Lung (tissue), 12 donors: ENCODE data around the gene EPHB1. TPM values are rescaled to one million over a fixed set of nuclear protein-coding genes. Genes with fewer than 3 reads are reported as not detected.

Source experiments
- ATAC-seq: fragments of 200-7000 bp; cut with Tn5 transposase; one replicate; pipeline ENCODE4 v1.9.1; 2020; ENCODE audit warnings: moderate number of reproducible peaks; ENCODE audit not compliant: insufficient read depth, low FRiP score
- DNase-seq, 3 donors: peaks; one replicate each; pipeline ENCODE4 v3.0.0-alpha.2; 2013 to 2017
- H3K27ac ChIP-seq, 2 donors: one replicate each; pipeline ENCODE4 v1.5.1; 2013; ENCODE audit warnings: mild to moderate bottlenecking in 2 of 2, moderate library complexity in 2 of 2, control low read depth in 1 of 2, inconsistent platforms in 1 of 2, low read depth in 1 of 2, low read length in 1 of 2
- H3K27me3 ChIP-seq, 3 donors: one replicate each; pipeline ENCODE4 v1.5.1; 2013; ENCODE audit warnings: low read length in 2 of 3; ENCODE audit not compliant: control insufficient read depth in 3 of 3, insufficient read depth in 3 of 3
- H3K36me3 ChIP-seq, 4 donors: one replicate each; pipeline ENCODE4 v1.5.1; 2013; ENCODE audit warnings: low read length in 4 of 4, mild to moderate bottlenecking in 1 of 4, moderate library complexity in 1 of 4; ENCODE audit not compliant: control insufficient read depth in 4 of 4, insufficient read depth in 4 of 4
- H3K4me1 ChIP-seq, 5 donors: one replicate each; pipeline ENCODE4 v1.5.1; 2013; ENCODE audit warnings: low read length in 5 of 5, mild to moderate bottlenecking in 2 of 5, moderate library complexity in 1 of 5; ENCODE audit not compliant: control insufficient read depth in 5 of 5, insufficient read depth in 5 of 5
- H3K4me3 ChIP-seq: one replicate; pipeline ENCODE4 v1.5.1; 2013; ENCODE audit warnings: mild to moderate bottlenecking, control low read depth, moderate library complexity
- H3K9ac ChIP-seq, 2 donors: one replicate each; pipeline ENCODE4 v1.5.1; 2013; ENCODE audit warnings: low read length in 2 of 2, control low read depth in 1 of 2; ENCODE audit not compliant: insufficient read depth in 1 of 2
- H3K9me3 ChIP-seq, 4 donors: one replicate each; pipeline ENCODE4 v1.5.1; 2013; ENCODE audit warnings: low read length in 3 of 4, mild to moderate bottlenecking in 1 of 4, moderate library complexity in 1 of 4; ENCODE audit not compliant: control insufficient read depth in 4 of 4, insufficient read depth in 3 of 4
- WGBS, 2 donors: extraction: QIAGEN DNeasy Blood & Tissue Kit; methylation state at CpG; one replicate each; pipeline ENCODE4 v1.1.7; 2013; 5-methylcytosine and 5-hydroxymethylcytosine counted together
- polyA plus RNA-seq, 2 donors: library from polyadenylated mRNA; stranded (reverse); fragments of 200-250 nt; gene quantifications; one replicate each; pipeline ENCODE4 v1.2.1, GENCODE V29; 2013
- total RNA-seq, 2 donors: library from RNA; depleted of rRNA in 1 of 2; stranded (reverse); fragments of >200 nt in 1 of 2; gene quantifications; one replicate each; pipeline ENCODE4 v1.2.1, GENCODE V29; 2014 to 2021
- TF ChIP-seq, protein P1 (sequence below): IDR thresholded peaks from 2 replicates; pipeline ENCODE4 v1.5.1; 2012; ENCODE audit warnings: mild to moderate bottlenecking; ENCODE audit errors: control extremely low read depth, extremely low read depth
- donor health status: control.
- donor health status: control.
- donor health status: Bipolar disorder and iron deficiency.
- donor health status: healthy.
- donor health status: DM: yes; HTN: yes; CAD: no.

Gene EPHB1
- total and polyA plus RNA-seq, 4 donors: 0.30 to 6.3 (median 2.1) TPM

DNA sequence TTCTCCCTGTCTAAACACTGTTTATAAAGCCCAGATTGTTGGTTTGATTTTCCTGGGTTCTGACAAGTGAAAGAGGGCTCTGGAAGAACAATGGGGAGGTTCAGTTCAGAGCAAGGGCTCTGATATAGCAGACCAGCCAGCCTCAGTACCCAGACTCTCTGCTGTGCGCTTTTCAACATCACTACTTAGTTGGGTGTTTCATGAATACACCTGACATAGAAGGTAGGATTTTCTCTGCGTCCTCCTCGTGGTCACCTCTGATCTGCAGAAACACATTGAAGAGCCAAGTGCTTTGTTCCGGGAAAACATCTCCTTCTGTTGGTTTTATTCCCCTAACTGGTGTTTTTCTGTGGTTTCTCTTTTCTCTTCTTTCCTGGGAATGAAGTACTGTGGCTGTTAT is 99.5 kb downstream of the EPHB1 start:
- Histone ChIP-seq H3K4me1 (no peaks in the 10 kb centered on the region), H3K27me3 (no peaks in the 10 kb centered on the region), H3K4me3 (no peak overlapping the region), H3K36me3 (no peaks in the 10 kb centered on the region), H3K9me3 (peaks cover 0 to 4% (median 1%) of the 10 kb centered on the region in 4 donors), H3K9ac (no peak overlapping the region), H3K27ac (no peak overlapping the region)
- WGBS, 2 donors: 79 to 89% methylated on average over 4 of the region's 4 CpGs
- TF ChIP-seq, protein P1, sequence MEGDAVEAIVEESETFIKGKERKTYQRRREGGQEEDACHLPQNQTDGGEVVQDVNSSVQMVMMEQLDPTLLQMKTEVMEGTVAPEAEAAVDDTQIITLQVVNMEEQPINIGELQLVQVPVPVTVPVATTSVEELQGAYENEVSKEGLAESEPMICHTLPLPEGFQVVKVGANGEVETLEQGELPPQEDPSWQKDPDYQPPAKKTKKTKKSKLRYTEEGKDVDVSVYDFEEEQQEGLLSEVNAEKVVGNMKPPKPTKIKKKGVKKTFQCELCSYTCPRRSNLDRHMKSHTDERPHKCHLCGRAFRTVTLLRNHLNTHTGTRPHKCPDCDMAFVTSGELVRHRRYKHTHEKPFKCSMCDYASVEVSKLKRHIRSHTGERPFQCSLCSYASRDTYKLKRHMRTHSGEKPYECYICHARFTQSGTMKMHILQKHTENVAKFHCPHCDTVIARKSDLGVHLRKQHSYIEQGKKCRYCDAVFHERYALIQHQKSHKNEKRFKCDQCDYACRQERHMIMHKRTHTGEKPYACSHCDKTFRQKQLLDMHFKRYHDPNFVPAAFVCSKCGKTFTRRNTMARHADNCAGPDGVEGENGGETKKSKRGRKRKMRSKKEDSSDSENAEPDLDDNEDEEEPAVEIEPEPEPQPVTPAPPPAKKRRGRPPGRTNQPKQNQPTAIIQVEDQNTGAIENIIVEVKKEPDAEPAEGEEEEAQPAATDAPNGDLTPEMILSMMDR: no peak
- ATAC-seq: no peak
- DNase-seq: no peak

DNA sequence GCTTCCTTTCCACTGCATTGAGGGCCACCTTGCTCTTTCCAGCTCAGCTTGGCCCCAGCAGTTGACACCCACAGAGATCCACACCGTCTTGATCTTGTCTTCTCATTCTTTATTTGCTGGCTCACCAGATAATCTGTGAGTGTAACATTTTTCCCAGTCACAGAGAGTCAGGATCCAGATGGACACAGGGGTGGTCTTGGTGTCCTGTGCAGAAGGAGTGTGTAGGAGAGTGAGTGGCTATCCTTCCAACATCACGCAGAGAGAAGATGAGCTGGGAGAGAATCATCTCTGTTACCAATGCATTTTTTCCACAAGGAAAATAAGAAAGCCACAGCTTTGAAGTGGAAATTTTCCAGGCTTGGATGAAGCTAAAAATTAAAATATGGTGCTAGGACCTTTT is 100.1 kb downstream of the EPHB1 start:
- TF ChIP-seq, protein P1: no peak
- H3K4me3 ChIP-seq: no peak overlapping the region
- H3K9ac ChIP-seq: no peak overlapping the region
- no peak for DNase-seq
- no peak overlapping the region for H3K27ac ChIP-seq
- no peak for ATAC-seq
- H3K27me3 ChIP-seq: no peaks in the 10 kb centered on the region
- H3K9me3 ChIP-seq: peaks cover 0 to 4% (median 2%) of the 10 kb centered on the region in 4 donors
- H3K36me3 ChIP-seq: no peaks in the 10 kb centered on the region
- no peaks in the 10 kb centered on the region for H3K4me1 ChIP-seq
- 80 to 89% methylated on average over 2 of the region's 2 CpGs for WGBS, 2 donors

DNA sequence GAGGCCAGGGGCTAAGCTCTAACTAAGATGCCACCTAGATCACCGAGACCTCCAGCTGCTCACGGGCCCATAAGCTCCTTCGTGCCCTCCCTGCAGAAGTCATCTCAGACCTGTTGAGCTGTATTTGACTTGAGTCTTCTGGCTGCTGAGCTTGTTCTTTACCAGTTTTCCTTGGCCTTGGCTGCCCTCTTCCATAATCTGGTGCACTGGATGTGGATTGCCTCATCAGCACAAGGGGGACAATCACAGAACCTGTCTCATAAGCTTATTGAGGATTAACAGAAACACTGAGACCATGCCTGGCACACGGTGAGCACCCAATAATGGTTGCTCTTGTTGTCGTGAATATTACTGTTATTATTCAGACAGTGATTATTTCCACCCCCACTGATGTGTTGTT is 101.1 kb downstream of the EPHB1 start:
- Histone ChIP-seq H3K36me3 (no peaks in the 10 kb centered on the region), H3K4me3 (no peak overlapping the region), H3K27me3 (no peaks in the 10 kb centered on the region), H3K9ac (no peak overlapping the region), H3K9me3 (peaks cover 0 to 4% (median 1%) of the 10 kb centered on the region in 4 donors), H3K27ac (no peak overlapping the region), H3K4me1 (no peaks in the 10 kb centered on the region)
- DNase-seq: no peak
- WGBS, 2 donors: 88 to 96% methylated on average over 5 of the region's 5 CpGs
- no peak for ATAC-seq
- TF ChIP-seq, protein P1: no peak

GRCh38 chr3:134896696-134897095 is 101.6 kb downstream of the EPHB1 start:
- Histone ChIP-seq H3K9me3 (peaks cover 0 to 4% (median under 1%) of the 10 kb centered on the region in 4 donors), H3K27ac (no peak overlapping the region), H3K9ac (no peak overlapping the region), H3K36me3 (no peaks in the 10 kb centered on the region), H3K4me1 (no peaks in the 10 kb centered on the region), H3K4me3 (no peak overlapping the region), H3K27me3 (no peaks in the 10 kb centered on the region)
- TF ChIP-seq, protein P1: no peak
- DNase-seq (no peak), ATAC-seq (no peak)
- WGBS, 2 donors: 97 to 100% methylated on average over 8 of the region's 8 CpGs
